HCEC 1CT (cell line): ENCODE data around the gene DENND11.
A peak's percentile ranks its signal among the peaks of the same experiment; 100 is the strongest.
"Not testable (repeated sequence)": the region's sequence is repeated elsewhere in the genome, so short reads cannot be mapped to it uniquely, and the experiment has no call there.

Experiments used
- DNase-seq: peaks from one replicate; pipeline ENCODE4 v3.0.0-alpha.2; 2017

The DENND11 gene

DNA sequence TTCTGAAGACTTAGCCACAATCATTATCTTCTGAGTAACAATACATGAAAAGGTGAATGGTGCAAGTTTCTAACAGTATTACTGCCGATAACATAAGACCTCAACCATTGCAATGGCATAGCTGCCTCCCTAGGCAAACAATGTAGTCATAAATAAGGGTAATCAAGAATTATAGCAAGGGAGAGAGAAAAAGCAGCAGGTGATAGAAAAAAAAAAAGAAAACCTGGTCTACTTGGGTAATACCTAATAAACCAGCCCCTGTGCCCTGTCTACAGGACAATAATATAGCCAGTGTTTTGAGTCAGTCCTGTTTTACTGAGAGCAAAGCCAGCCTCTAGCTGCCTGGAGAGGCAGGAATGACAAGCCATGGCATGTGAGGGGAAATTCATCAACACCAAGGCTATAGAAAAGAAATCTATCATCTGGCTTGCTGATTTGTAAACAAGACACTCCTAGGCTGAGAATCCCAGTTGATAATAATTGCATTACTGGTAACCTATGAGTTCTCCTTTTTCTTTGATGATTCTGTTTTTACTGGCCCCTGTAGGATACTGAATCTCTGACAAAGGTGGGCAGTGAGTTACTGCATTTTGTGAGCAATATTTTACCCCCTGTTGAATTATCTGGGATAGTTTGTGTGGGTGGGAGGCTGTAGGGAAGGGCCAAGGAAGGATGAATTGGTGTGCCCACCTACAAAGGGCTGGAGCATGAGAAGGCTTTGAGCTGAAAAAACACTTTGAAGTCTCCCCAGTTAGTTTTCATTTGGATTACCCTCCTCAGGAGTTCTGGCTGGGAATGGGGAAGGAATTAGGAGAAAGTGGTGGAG is 4.5 kb upstream of the DENND11 start:
- DNase-seq: no peak

DNA sequence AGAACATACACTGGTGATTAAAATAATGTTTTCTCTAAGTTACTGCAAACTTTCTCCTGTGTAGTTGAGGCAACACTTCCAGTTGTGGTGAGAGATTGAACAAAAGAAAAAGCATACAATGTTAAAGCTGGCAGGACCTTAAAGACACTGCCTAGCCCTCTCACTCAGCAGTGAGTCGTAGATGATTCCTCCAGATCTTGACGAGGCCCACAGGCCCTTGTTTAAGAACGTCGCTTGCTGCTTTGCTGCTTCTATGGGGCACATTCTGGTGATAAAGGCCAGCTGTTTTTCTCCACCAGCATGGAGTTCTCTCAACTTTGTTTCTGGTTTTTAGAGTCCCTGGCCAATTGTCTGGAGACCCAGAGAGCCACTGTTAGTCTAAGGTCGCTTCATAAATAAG is 2.8 kb upstream of the DENND11 start:
- DNase-seq: peak; percentile 11

DNA sequence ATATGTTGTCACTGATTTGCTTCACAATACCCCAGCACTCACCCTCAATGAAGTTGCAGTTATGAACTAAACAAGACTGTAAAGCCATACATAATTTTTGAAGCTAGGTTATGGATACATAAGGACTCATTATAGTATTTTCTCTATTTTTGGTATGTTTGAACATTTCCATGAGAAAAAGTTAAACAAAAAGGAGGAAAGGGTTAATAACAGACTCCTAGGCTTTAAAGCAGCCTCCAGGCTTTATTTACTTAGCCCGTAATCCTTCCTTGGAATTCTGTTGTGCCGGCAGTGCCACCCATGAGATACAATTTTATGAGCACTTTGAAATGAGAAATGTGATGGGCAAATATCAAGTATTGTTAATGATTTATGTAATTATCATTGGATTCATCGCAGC is 2.1 kb upstream of the DENND11 start:
- DNase-seq: no peak

DNA sequence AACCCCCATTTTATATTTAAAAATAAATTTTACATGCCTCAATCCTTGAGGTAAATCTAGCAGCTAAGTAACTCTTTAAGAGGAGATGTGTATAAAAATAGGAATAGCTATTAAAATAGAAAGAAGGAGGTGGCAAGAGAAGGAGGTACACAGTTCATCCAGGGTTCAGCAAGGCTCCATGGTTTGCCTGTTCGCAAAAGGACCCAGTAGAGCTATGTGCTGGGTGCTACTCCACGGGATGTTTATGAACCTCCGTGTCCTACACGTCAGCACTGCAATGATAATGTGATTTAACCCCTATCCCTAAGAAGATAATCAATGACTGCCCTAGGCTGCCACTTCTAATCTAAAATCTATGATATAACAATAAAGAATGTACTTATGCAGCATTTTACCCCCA is 926 bp upstream of the DENND11 start:
- DNase-seq: no peak

DNA sequence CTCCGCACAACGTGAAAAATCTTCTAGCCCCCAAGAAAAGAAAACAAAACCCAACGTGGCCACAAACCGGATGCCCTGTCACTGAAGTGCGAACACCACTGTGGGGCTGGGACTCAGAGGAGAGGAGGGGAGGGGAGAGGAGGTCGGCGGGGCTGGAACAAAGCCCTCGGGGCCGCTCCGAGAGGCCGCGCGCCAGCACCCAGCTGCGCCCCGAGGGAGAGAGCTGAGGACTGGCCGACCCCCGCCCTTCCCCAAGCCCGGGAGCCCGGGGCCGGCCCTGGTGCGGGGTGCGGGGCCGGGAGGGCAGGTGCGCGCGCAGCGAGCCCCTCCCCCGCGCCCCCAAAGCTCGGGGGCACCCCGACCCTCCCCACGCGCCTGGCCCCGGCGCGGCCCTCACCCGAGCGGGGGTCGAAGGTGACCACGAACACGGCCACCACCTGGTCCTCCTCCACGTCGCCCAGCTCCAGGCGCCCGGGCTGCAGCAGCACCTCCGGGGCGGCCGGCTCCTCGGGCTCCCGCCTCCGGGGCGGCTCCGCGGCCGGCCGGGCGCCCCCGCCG is 398 bp downstream of the DENND11 start:
- DNase-seq: no peak

DNA sequence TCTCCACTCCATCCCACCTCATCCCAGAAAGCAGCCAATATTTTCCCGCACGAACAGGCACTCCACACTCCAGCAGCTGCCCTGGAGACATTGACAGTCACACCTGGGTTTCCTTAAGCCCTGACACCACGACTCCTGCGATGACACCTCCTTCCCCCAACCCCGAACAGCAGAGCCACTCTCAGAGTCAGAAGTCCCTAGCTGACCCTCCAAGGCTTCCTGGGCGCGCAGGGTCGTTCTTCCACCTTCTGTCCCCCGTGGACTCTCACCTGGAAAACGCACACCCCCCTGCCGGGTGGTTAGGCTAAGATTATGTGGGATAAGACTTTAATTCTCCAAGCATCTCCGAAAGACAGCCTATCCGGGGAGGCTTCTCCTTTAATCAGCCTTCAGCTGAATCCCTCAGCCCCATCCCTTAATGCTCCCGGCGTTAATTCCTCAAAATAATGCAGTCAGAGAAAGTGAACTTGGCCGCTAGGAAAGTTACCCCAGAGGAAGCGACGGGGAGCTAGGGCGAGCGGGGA is 1.1 kb downstream of the DENND11 start:
- no peak for DNase-seq

DNA sequence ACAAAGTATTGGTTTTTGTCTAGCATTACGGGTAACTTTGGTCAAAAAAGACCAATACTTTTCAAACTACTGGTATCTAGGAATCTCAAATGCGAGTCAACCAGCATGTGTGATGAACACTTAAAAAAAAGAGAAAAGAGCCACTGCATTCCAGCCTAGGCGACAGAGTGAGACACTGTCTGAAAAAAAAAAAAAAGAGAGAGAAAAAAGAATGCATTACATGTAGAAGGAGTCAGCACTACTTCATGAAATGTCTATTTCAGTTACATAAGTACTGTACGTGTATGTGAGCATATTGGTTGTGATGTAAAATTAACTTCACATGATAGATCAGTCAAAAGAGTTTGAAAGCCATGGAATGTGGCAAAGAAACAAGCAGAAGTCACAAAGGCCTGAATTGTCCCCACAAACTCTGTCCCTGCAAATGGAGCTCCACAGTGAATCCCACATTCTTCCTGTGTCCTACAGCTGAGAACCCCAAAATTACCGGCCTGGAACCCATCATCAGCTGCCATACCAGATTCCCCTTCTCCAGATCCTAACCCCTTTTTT is 1.6 kb downstream of the DENND11 start:
- no peak for DNase-seq

DNA sequence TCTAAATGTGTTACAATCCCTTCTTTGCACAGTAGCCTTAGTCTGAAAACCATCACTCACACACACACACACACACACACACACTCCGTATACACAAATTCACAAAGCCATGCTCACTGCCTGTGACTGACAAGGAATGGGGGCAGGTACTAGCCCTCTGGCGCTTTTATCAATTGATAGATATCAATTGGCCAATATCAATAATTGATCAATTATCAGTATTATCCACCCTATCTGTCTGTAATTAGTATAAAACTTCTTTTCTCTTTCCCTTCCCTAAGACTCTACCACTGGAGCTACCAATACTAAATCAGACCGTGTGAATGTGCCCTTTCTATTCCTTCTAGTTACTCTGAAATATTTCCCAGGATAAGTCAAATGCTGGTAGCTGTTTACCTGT is 2.1 kb downstream of the DENND11 start:
- no peak for DNase-seq

DNA sequence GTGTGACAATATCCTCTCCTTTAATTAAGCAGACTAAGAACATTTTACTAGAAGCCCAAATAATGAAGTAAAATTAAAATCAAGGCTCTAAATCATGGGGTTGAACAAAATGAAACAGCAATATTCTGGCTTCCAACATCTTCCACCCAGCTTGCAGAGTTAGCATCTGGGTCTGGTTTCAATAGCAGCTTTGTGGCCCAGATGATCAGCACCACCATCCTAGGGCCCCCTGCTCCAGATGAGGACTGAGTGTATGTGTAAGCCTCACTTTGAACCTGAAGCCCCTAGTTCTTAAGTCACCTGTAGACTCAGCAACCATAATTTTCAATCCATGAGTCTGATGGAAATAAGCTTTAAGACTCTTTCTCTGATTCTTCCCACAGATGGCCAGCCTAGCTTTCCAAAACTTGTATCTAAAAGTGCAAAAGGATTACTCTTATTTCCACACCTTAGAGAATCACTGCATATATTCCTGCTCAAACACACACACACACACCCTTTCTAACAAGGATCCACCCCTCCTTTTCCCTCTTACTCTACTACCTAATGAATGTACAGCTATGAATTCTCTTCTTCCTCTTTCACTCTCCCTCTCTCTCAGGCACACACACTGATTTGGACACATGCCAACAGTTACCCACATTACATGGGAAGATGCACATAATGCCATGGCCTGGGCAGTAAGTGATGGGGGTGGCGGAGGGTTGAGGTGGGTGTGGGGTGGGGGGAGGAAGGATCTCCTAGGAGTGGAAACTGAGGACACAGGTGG is 3.5 kb downstream of the DENND11 start:
- DNase-seq: no peak

DNA sequence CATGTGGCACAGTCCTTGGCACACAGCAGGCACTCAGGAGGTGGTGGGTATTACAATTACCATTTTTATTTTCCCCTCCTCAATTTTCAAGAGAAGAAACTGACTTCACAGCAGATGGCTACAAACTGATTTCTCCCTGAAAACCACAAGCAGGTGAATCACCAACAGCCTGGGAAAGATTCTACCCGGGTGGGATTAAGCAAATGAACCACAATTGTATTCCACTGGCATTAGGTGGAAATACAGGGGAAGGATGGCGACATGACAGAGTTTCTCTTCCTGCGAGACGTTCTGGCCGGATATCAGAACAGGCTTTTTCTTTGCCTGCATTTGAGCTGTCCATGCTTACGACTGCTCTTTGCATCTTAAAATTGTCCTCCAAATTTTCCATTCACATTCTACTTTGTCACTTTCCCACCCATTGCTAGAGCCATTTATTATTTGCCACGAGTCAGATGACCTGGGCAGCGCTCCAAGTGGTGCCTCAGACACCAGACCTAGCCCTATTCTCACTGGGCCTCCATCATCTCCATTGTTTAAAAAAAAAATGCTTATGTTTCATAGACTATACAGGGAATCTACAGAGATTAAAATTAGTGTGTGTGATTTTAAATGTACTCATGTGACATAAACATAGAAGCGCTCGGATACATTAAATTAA is 4.6 kb downstream of the DENND11 start:
- peak; percentile 41 for DNase-seq

DNA sequence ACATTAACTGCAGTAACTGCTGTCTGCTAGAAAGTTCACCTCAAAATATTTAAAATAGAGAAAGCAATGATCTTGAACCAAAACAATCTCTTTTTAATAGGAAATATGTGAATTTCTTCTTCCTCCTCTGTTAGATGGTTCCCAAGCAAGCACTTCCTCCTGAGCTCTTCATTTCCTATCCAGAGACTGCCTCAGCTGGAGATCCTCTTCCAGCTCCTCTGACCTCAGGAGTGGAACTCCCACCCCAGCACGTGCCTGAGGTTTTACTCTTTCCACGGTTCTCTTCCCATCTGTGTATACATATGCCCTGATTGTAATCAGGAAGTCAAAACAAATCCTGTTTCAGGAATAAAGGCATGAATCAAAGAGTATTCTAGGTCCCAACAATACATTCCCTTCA is 5.6 kb downstream of the DENND11 start:
- no peak for DNase-seq

DNA sequence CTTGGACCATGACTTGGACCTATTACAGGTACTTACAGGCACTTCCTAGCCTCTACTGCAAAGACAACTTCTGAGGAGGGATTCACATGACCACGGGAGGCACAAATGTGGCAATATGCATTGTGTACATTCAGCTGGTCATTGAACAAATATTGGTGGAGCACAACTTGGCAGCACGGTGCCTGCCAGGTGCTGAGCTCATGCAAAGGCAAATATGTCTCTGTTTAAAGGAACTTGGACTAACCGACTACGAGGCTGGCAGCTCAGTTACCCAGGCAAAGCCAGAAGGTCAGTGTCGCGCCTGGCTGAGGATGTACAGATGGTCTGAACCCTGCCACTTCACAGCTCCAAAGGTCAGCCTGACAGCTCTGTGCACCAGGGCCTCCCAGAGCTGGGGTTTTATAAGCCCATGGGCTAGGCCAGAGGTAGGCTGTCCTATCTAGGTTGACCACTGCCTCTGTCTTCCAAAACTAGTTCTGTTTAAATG is 6.1 kb downstream of the DENND11 start:
- no peak for DNase-seq

DNA sequence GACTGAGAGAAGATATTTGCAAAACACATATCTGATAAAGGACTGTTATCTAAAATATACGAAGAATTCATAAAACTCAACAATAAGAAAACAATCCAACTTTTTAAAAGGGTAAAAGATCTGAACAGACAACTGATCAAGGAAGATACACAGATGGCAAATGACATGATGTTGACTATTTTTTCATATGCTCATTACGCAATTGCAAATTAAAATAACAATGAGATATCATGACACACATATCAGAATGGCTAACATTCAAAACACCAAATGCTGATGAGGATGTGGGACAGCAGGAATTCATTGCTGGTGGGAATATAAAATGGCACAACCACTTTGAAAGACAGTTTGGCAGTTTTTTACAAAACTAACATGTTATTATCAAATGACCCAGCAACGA is 8.9 kb downstream of the DENND11 start:
- no peak for DNase-seq

DNA sequence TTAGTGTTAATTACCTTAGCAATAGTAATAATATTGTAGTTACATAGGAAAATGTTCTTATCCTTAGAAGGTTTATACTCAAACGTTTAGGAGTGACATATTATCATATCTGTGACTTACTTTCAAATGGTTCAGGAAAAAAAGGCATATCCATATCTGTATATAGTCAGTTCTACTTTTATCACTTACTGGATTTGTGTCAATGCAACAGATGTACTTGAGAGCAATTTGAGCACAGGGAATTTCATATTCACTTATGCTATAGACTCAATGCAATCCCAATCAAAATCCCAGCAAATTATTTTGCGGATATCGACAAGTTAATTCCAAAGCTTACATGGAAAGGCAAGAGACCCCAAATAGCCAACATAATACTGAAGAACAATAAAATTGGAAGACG is 10.0 kb downstream of the DENND11 start:
- no peak for DNase-seq

DNA sequence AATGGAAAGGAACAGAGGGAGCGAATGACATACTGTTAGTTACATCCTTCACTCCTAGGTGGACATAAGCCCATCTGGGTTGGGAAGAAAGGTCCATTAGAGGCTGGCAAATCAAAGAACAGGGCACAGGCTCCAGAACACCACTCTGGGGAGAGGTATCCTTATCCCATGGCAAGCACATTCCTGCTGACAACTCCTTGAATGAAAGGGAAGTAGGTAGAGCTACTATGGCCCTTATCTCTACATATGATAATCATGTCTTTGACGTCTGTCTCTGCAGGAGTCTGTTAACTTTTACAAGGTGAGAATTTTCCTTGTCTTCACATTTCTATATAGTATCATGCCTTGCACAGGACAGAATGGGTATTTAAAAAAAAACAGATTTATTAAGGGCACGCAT is 10.4 kb downstream of the DENND11 start:
- DNase-seq: no peak

DNA sequence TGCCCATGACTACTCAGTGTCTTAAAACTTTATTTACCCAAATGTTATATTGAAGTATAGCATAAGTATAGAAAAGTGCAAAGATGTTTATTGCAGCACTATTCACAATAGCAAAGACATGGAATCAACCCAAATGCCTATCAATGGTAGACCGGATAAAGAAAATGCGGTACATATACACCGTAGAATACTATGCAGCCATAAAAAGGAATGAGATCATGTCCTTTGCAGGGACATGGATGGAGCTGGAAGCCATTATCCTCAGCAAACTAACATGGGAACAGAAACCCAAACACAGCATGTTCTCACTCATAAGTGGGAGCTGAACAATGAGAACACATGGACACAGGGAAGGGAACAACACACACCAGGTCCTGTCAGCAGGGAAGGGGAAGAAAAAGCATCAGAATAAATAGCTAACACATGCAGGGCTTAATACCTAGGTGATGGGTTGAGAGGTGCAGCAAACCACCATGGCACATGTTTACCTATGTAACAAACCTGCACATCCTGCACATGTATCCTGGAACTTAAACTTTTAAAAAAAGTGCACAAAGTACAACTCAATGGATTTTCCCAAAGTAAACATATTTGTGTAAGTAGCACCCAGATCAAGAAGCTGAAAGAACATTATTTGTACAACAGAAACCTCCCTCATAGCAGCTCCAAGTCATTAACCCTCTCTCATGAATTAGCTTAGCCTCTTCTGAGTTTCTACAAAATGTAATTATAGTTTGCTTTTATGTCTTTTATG is 12.7 kb downstream of the DENND11 start:
- not testable (repeated sequence) for DNase-seq

DNA sequence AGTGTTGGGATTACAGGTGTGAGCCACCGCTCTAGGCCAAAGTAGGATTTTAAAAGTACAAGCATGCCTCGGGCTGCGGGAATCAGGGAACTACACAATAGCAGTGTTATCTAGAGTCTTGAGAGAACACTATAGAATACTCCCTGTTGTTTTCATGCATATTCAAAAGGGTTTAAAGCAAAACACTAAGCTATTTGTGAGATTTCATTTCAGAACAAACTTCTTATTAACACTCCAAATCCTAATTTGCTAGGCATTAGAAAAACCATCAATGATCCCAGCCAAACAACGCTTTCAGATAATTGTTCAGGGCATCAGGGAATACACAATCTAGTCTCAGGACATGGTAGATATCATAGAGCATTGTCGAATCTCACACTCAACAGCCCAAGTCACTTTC is 13.9 kb downstream of the DENND11 start:
- no peak for DNase-seq

DNA sequence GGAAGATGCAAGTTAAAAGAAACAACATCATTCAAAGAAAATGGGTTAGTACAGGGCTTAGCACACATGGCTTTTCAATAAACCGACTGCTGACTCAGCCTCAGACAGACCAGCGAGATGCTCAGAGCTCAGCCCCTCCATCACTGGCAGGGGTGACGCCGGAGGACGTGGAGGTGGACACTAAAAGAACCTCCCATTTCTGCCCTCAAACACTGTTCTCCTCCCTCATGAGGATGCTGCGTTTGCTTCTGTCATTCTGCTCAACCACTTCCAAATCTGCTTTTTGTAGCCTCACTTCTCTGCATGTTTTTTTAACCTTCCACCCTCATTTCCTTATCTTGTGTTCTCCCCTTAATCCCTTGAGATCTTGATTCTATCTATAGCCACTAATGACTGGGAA is 15.3 kb downstream of the DENND11 start:
- no peak for DNase-seq

DNA sequence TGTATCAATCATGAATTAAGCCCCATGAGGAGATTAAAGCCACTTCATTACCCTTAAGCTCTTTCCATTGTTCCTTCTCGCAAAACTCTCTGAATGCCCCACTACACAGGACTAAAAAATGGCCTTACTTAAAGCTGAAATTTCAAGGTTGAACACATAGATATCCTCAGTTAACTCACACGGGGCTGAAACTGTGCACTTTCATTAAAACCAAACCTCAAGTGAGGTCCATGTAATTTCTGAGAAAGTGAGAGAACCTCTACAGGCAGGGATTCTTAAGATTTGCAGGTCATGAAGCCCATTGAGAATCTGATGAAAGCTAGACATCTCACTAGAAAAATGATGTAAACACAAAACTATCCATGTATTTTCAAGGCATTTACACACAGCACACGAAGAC is 15.9 kb downstream of the DENND11 start:
- no peak for DNase-seq

DNA sequence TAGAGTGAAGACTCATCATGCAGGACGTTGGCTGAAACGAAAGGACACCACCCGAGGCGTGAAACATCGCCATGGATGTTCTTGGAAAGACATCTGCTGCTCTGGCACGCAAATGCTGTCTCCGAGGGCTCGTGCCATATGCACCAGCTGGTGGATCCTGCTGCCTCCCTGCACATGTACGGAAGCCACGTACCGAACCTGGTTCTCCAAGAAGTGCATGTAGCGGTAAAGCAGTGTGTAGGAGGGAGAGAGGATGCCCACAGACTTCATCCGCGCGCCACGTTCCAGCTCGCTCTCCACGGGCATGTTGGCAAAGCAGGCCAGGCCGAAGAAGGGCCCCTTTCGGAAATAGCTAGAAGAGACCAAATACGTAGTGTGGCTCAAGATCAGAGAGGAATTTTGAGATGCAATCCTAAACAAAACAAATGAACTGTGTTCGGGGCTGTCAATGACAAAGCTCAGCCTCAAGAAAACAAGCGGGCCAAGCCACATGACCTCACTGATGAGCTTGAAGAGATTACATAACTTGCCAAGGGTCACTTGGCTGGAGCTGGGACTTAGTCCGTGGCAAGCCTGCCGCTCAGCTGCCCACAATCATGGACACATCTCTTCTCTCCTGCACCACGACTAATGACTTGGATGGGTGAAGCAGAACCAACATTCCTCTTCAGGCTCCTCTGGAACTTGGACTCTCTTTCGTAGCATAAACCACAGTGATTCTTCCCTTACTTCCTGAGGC is 16.5 kb downstream of the DENND11 start:
- no peak for DNase-seq

DNA sequence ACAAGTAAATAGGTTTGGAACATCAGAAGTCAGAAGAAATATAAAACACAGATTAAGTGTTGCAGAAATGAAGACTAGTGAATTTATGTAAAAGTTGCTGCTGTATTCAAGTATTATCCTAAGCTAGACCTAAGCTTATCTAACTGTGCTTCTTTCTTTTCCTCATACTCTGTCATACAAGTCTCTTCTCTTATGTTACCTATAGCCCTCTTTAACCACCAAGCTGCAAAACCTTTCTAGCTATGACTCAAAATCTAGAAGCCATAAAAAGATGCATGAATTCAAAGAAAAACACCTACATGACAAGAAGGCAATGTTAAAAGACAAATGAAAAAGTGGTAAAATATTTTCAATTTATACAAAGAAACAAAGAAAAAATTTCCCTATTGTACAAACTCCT is 23.0 kb downstream of the DENND11 start:
- DNase-seq: no peak
